B cell (primary cell): Measurements from ENCODE around the gene PES1. TPM values are rescaled to one million over a fixed set of nuclear protein-coding genes. Genes with fewer than 3 reads are reported as not detected.
A peak's percentile ranks its signal among the peaks of the same experiment; 100 is the strongest.

Experiments
- ATAC-seq: fragments of 200-7000 bp; cut with Tn5 transposase; one replicate; pipeline ENCODE4 v1.10.0; 2021; ENCODE audit warnings: low read depth, mild to moderate bottlenecking, moderate number of reproducible peaks, moderate library complexity
- CTCF ChIA-PET: fragments of 350-600 bp; sonication (Branson Sonifier 250); formaldehyde crosslinking; loops from one replicate; lab custom pipeline; 2021; ENCODE audit warnings: antibody characterized with exemption, inconsistent platforms; lab: Charles Lee
- POLR2A ChIA-PET: fragments of 350-600 bp; sonication (Branson Sonifier 250); formaldehyde crosslinking; loops from one replicate; lab custom pipeline; 2021; ENCODE audit warnings: antibody characterized with exemption; lab: Charles Lee
- DNase-seq: peaks from one replicate; pipeline ENCODE4 v3.0.0; 2013
- H2AFZ ChIP-seq: 2 replicates; pipeline ENCODE4 v1.6.1; 2012; ENCODE audit warnings: mild to moderate bottlenecking, low read depth, low read length; ENCODE audit not compliant: insufficient read depth, poor library complexity, severe bottlenecking
- H3K27ac ChIP-seq, 2 donors: 1 replicate in 1 of 2; 2 replicates in 1 of 2; pipeline ENCODE4 v1.5.1; 2012 to 2013; ENCODE audit warnings: low read length in 2 of 2, mild to moderate bottlenecking in 2 of 2, moderate library complexity in 1 of 2
- H3K27me3 ChIP-seq, 4 experiments: fragments of 200-600 bp in 1 of 4; sonication (generic) in 1 of 4; replicated peaks in 1 of 4; 1 replicate in 2 of 4; 2 replicates in 2 of 4; pipeline versions ENCODE4 v1.6.1 to v1.7.0; 2013 to 2016; ENCODE audit warnings: low read length in 3 of 4, mild to moderate bottlenecking in 2 of 4, mixed read lengths in 1 of 4, moderate library complexity in 1 of 4; ENCODE audit not compliant: insufficient read depth in 4 of 4, control insufficient read depth in 3 of 4; ENCODE audit errors: control extremely low read depth in 1 of 4
- H3K36me3 ChIP-seq, 2 experiments: replicated peaks in 1 of 2; 1 replicate in 1 of 2; 2 replicates in 1 of 2; pipeline versions ENCODE4 v1.6.1 to v1.7.1; 2013; ENCODE audit warnings: low read length in 1 of 2; ENCODE audit not compliant: insufficient read depth in 2 of 2, control insufficient read depth in 1 of 2; ENCODE audit errors: control extremely low read depth in 1 of 2, extremely low read depth in 1 of 2
- H3K4me1 ChIP-seq, 2 donors: fragments of 200-600 bp in 1 of 2; sonication (generic) in 1 of 2; 1 replicate in 1 of 2; 2 replicates in 1 of 2; pipeline versions ENCODE4 v1.5.1 to v1.6.1; 2013 to 2017; ENCODE audit warnings: low read length in 2 of 2; ENCODE audit not compliant: control insufficient read depth in 2 of 2, insufficient read depth in 2 of 2
- H3K4me2 ChIP-seq: replicated peaks from 2 replicates; pipeline ENCODE3; 2012; ENCODE audit warnings: mild to moderate bottlenecking, low read depth, low read length; ENCODE audit not compliant: poor library complexity, severe bottlenecking
- H3K4me3 ChIP-seq, 5 experiments: fragments of 200-600 bp in 1 of 5; sonication (generic) in 1 of 5; 1 replicate in 3 of 5; 2 replicates in 2 of 5; pipeline versions ENCODE4 v1.5.1 to v1.7.0; 2011 to 2016; ENCODE audit warnings: low read length in 4 of 5, mild to moderate bottlenecking in 4 of 5, low read depth in 2 of 5, control low read depth in 1 of 5, moderate library complexity in 1 of 5; ENCODE audit not compliant: insufficient read depth in 1 of 5; ENCODE audit errors: control extremely low read depth in 1 of 5, extremely low read depth in 1 of 5
- H3K79me2 ChIP-seq: fragments of 200-600 bp; sonication (generic); one replicate; pipeline ENCODE4 v1.6.0; 2016; ENCODE audit warnings: low read length; ENCODE audit not compliant: control insufficient read depth, insufficient read depth
- H3K9ac ChIP-seq: fragments of 200-600 bp; sonication (generic); 2 replicates; pipeline ENCODE4 v1.6.1; 2017; ENCODE audit warnings: mild to moderate bottlenecking, low read length, moderate library complexity
- H3K9me3 ChIP-seq, 3 donors: one replicate each; pipeline versions ENCODE4 v1.6.1 to v1.7.1; 2013; ENCODE audit warnings: low read length in 2 of 3; ENCODE audit not compliant: control insufficient read depth in 2 of 3, insufficient read depth in 1 of 3; ENCODE audit errors: control extremely low read depth in 1 of 3
- H4K20me1 ChIP-seq: 2 replicates; pipeline ENCODE4 v1.6.0; 2012; ENCODE audit warnings: mild to moderate bottlenecking, low read length; ENCODE audit not compliant: insufficient read depth, control insufficient read depth, poor library complexity, severe bottlenecking
- H3K27ac Mint-ChIP-seq: one replicate; pipeline ENCODE4 v1.8.0; 2021; ENCODE audit warnings: mixed read lengths
- H3K27me3 Mint-ChIP-seq: one replicate; pipeline ENCODE4 v1.8.0; 2021; ENCODE audit warnings: mixed read lengths
- H3K4me1 Mint-ChIP-seq: one replicate; pipeline ENCODE4 v1.8.0; 2021; ENCODE audit warnings: mixed read lengths
- H3K4me3 Mint-ChIP-seq: one replicate; pipeline ENCODE4 v1.8.0; 2021; ENCODE audit warnings: mixed read lengths
- H3K9me3 Mint-ChIP-seq: one replicate; pipeline ENCODE4 v1.8.0; 2022; ENCODE audit warnings: mixed read lengths; ENCODE audit not compliant: insufficient read depth
- EZH2 ChIP-seq: IDR thresholded peaks from 2 replicates; pipeline ENCODE4 v1.6.1; 2012; ENCODE audit warnings: borderline replicate concordance, low read depth, mild to moderate bottlenecking, moderate library complexity, low read length; ENCODE audit not compliant: insufficient read depth, poor library complexity, severe bottlenecking
- WGBS: methylation state at CpG from one replicate; pipeline ENCODE4 v1.1.5; 2013; ENCODE audit warnings: missing lambda C conversion rate; ENCODE audit not compliant: insufficient coverage; 5-methylcytosine and 5-hydroxymethylcytosine counted together
- intact Hi-C: fragments of 100-400 bp; cut with micrococcal nuclease; formaldehyde crosslinking; loops from one replicate; pipeline ENCODE4 v1.10.0; 2022
- polyA plus RNA-seq: library from polyadenylated mRNA; depleted of rRNA; stranded (reverse); fragments of >200 nt; gene quantifications from 2 replicates; pipeline ENCODE4 v1.2.3, GENCODE V29; 2012
- total RNA-seq, 2 donors: library from RNA; stranded (reverse); fragments of 120-200 nt in 1 of 2; gene quantifications; 1 replicate in 1 of 2; 2 replicates in 1 of 2; pipeline versions ENCODE4 v1.2.3 to v1.2.4, GENCODE V29; 2013 to 2022
- TF ChIP-seq, protein P1 (sequence below): fragments of 200-600 bp; IDR thresholded peaks from one replicate; pipeline ENCODE4 v1.8.0; 2022; ENCODE audit warnings: antibody characterized with exemption, mild to moderate bottlenecking

PES1 gene
- total and polyA plus RNA-seq, 2 donors (not counting 1 experiment from before 2014, with no cell fraction given): 38.1 to 75.2 TPM

DNA sequence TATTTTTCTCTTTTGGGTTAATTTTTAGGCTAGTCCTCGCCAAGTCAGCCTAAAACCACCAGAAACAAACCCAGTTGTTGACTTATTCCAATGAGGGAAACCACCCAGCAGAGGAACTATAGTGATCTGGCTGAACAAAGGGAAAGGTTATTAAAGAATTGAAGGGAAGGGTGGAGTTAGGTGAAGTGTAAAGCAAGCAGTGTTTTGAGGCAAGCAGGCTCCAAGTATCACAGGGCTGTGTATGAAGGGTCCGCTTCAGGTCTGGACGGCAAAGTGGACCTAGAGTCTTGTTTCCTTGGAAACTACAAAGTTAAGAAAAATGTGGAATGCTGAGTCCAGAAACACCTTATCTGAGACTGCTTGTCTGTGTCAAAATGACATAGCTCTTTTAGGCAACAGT lies 12.1 kb upstream of the PES1 start:
- POLR2A ChIA-PET: no interaction called here
- Histone ChIP-seq H3K27ac (no peak overlapping the region), H2AFZ (no peak overlapping the region), H4K20me1 (no peaks in the 10 kb centered on the region), H3K9me3 (no peaks in the 10 kb centered on the region), H3K9ac (no peak overlapping the region), H3K4me1 (peaks cover 18 to 34% of the 10 kb centered on the region in 2 donors), H3K79me2 (no peaks in the 10 kb centered on the region), H3K27me3 (no peaks in the 10 kb centered on the region), H3K36me3 (no peaks in the 10 kb centered on the region), H3K4me2 (no peak overlapping the region), H3K4me3 (no peak overlapping the region)
- ATAC-seq: no peak
- Mint-ChIP-seq H3K4me1 (peaks cover 22% of the 10 kb centered on the region), H3K9me3 (no peaks in the 10 kb centered on the region), H3K27ac (no peak overlapping the region), H3K27me3 (peaks cover 6% of the 10 kb centered on the region), H3K4me3 (no peak overlapping the region)
- DNase-seq: no peak
- CTCF ChIA-PET: interaction anchor here (1.5 kb wide), 1 partner anchor 31 kb away, joined by 5 read pairs; no protein-coding TSS in a partner anchor
- intact Hi-C loops: no loop called here
- TF ChIP-seq, protein P1, sequence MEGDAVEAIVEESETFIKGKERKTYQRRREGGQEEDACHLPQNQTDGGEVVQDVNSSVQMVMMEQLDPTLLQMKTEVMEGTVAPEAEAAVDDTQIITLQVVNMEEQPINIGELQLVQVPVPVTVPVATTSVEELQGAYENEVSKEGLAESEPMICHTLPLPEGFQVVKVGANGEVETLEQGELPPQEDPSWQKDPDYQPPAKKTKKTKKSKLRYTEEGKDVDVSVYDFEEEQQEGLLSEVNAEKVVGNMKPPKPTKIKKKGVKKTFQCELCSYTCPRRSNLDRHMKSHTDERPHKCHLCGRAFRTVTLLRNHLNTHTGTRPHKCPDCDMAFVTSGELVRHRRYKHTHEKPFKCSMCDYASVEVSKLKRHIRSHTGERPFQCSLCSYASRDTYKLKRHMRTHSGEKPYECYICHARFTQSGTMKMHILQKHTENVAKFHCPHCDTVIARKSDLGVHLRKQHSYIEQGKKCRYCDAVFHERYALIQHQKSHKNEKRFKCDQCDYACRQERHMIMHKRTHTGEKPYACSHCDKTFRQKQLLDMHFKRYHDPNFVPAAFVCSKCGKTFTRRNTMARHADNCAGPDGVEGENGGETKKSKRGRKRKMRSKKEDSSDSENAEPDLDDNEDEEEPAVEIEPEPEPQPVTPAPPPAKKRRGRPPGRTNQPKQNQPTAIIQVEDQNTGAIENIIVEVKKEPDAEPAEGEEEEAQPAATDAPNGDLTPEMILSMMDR: no peak
- 100% methylated on average over 2 of the region's 3 CpGs for WGBS

GRCh38 chr22:30602049-30602448 lies 10.3 kb upstream of the PES1 start:
- peaks cover 14 to 16% of the 10 kb centered on the region in 2 donors for H3K4me1 ChIP-seq
- TF ChIP-seq, protein P1: peak; percentile 37
- TF ChIP-seq EZH2: no peak
- H3K9ac ChIP-seq: no peak overlapping the region
- H3K9me3 ChIP-seq: no peaks in the 10 kb centered on the region
- WGBS: no CpG with 5 or more reads among the region's 3 CpGs
- no peaks in the 10 kb centered on the region for H3K9me3 Mint-ChIP-seq
- no peak overlapping the region for H3K4me2 ChIP-seq
- H3K27ac Mint-ChIP-seq: no peak overlapping the region
- H4K20me1 ChIP-seq: no peaks in the 10 kb centered on the region
- POLR2A ChIA-PET: interaction anchor here (0.6 kb wide), 1 partner anchor 15 kb away, joined by 9 read pairs; no protein-coding TSS in a partner anchor
- intact Hi-C loops: no loop called here
- no peak overlapping the region for H3K4me3 ChIP-seq
- peaks cover 2% of the 10 kb centered on the region for H3K27me3 Mint-ChIP-seq
- H3K36me3 ChIP-seq: no peaks in the 10 kb centered on the region
- no peak overlapping the region for H2AFZ ChIP-seq
- no peak overlapping the region for H3K27ac ChIP-seq
- peaks cover 13% of the 10 kb centered on the region for H3K4me1 Mint-ChIP-seq
- CTCF ChIA-PET: interaction anchor here (0.6 kb wide), 1 partner anchor 403 kb away, joined by 5 read pairs; no protein-coding TSS in a partner anchor
- DNase-seq: peak; percentile 43
- H3K4me3 Mint-ChIP-seq: no peak overlapping the region
- H3K27me3 ChIP-seq: no peaks in the 10 kb centered on the region
- no peak for ATAC-seq
- H3K79me2 ChIP-seq: no peaks in the 10 kb centered on the region
